Measurements from ENCODE around the gene FER.

GRCh38 chr5:108711898-108712297 is 35.8 kb upstream of the FER start:
- TF ChIP-seq CTCF (IDR thresholded peaks at IDR 0.05; ENCODE audit: low read length) = no peak
- no peak for TF ChIP-seq EZH2 (IDR thresholded peaks at IDR 0.05; ENCODE audit: borderline replicate concordance, low read length)
